Neural progenitor cell (in vitro differentiated cells): ENCODE data around the gene ELAVL4. TPM values are rescaled to one million over a fixed set of nuclear protein-coding genes. Genes with fewer than 3 reads are reported as not detected.

Experiments used
- DNase-seq: peaks from one replicate; pipeline ENCODE4 v3.0.0-alpha.2; 2016; ENCODE audit warnings: low spot score
- H2AFZ ChIP-seq: fragments of 200-600 bp; sonication (generic); replicated peaks from 2 replicates; pipeline ENCODE4 v1.6.1; 2016; ENCODE audit warnings: antibody characterized with exemption
- H3F3A ChIP-seq: fragments of 200-600 bp; sonication (generic); 2 replicates; pipeline ENCODE4 v1.6.1; 2016; ENCODE audit warnings: antibody characterized with exemption, low read depth
- H3K27ac ChIP-seq: fragments of 200-600 bp; sonication (generic); 2 replicates; pipeline ENCODE4 v1.5.1; 2016; ENCODE audit warnings: mild to moderate bottlenecking
- H3K27me3 ChIP-seq: fragments of 200-600 bp; sonication (generic); 2 replicates; pipeline ENCODE4 v1.6.1; 2016; ENCODE audit warnings: mild to moderate bottlenecking, moderate library complexity
- H3K36me3 ChIP-seq: fragments of 200-600 bp; sonication (generic); 2 replicates; pipeline ENCODE4 v1.5.1; 2016
- H3K4me1 ChIP-seq: fragments of 200-600 bp; sonication (generic); 2 replicates; pipeline ENCODE4 v1.6.1; 2016; ENCODE audit warnings: mixed run types
- H3K4me2 ChIP-seq: fragments of 200-600 bp; sonication (generic); 2 replicates; pipeline ENCODE4 v1.6.1; 2016
- H3K4me3 ChIP-seq: fragments of 200-600 bp; sonication (generic); 2 replicates; pipeline ENCODE4 v1.5.1; 2016
- H3K79me2 ChIP-seq: fragments of 200-600 bp; sonication (generic); 2 replicates; pipeline ENCODE4 v1.6.1; 2016; ENCODE audit warnings: low read depth
- H3K9ac ChIP-seq: fragments of 200-600 bp; sonication (generic); 2 replicates; pipeline ENCODE4 v1.6.1; 2016
- H3K9me3 ChIP-seq: fragments of 200-600 bp; sonication (generic); 2 replicates; pipeline ENCODE4 v1.5.1; 2016; ENCODE audit warnings: low read depth
- H4K20me1 ChIP-seq: fragments of 200-600 bp; sonication (generic); 2 replicates; pipeline ENCODE4 v1.6.1; 2016; ENCODE audit warnings: low read depth
- H3K27ac Mint-ChIP-seq: 3 replicates; pipeline ENCODE4 v1.8.0; 2021; ENCODE audit warnings: mixed read lengths
- H3K27me3 Mint-ChIP-seq: 2 replicates; pipeline ENCODE4 v1.8.0; 2022; ENCODE audit warnings: low read depth, mild to moderate bottlenecking, inconsistent platforms, moderate library complexity, mixed read lengths; ENCODE audit not compliant: insufficient read depth
- H3K36me3 Mint-ChIP-seq: 3 replicates; pipeline ENCODE4 v1.8.0; 2021; ENCODE audit warnings: mixed read lengths
- H3K4me1 Mint-ChIP-seq: 3 replicates; pipeline ENCODE4 v1.8.0; 2021; ENCODE audit warnings: mixed read lengths
- H3K4me3 Mint-ChIP-seq: 3 replicates; pipeline ENCODE4 v1.8.0; 2021; ENCODE audit warnings: mild to moderate bottlenecking, moderate library complexity, mixed read lengths
- H3K9me3 Mint-ChIP-seq: 3 replicates; pipeline ENCODE4 v1.8.0; 2020; ENCODE audit warnings: mixed read lengths
- CTCF ChIP-seq: fragments of 200-600 bp; sonication (generic); IDR thresholded peaks from 2 replicates; pipeline ENCODE4 v1.5.1; 2017; ENCODE audit warnings: antibody characterized with exemption, mild to moderate bottlenecking
- EZH2 ChIP-seq: fragments of 200-600 bp; sonication (generic); IDR thresholded peaks from 2 replicates; pipeline ENCODE4 v1.6.1; 2017; ENCODE audit warnings: antibody characterized with exemption, mild to moderate bottlenecking, moderate library complexity
- EZH2phosphoT487 ChIP-seq: fragments of 200-600 bp; sonication (generic); IDR thresholded peaks from 2 replicates; pipeline ENCODE4 v1.6.1; 2017; ENCODE audit warnings: antibody characterized with exemption
- total RNA-seq: library from RNA; depleted of rRNA; stranded (reverse); fragments of >200 nt; gene quantifications from 2 replicates; pipeline ENCODE4 v1.2.3, GENCODE V29; 2015; ENCODE audit warnings: low replicate concordance

ELAVL4 gene
- total RNA-seq, 1 donor from 2014 or later = not detected

- Histone ChIP-seq H3F3A (no peaks in the 10 kb centered on the region), H3K9me3 (peaks cover 14% of the 10 kb centered on the region), H3K79me2 (no peaks in the 10 kb centered on the region), H3K36me3 (no peaks in the 10 kb centered on the region), H4K20me1 (no peaks in the 10 kb centered on the region), H3K4me3 (no peak overlapping the region), H3K4me1 (no peaks in the 10 kb centered on the region), H3K27me3 (no peaks in the 10 kb centered on the region), H2AFZ (no peak overlapping the region), H3K27ac (no peak overlapping the region), H3K4me2 (no peak overlapping the region), H3K9ac (no peak overlapping the region)
- no peak overlapping the region for H3K27ac Mint-ChIP-seq
- peaks cover 8% of the 10 kb centered on the region for H3K27me3 Mint-ChIP-seq
- no peak for DNase-seq
- TF ChIP-seq EZH2 (no peak), CTCF (no peak), EZH2phosphoT487 (no peak)
- no peaks in the 10 kb centered on the region for H3K36me3 Mint-ChIP-seq
- no peaks in the 10 kb centered on the region for H3K9me3 Mint-ChIP-seq
- H3K4me1 Mint-ChIP-seq = no peaks in the 10 kb centered on the region
- no peak overlapping the region for H3K4me3 Mint-ChIP-seq
Measured at GRCh38 chr1:50177994-50178393, 69.3 kb downstream of the ELAVL4 start.

DNA sequence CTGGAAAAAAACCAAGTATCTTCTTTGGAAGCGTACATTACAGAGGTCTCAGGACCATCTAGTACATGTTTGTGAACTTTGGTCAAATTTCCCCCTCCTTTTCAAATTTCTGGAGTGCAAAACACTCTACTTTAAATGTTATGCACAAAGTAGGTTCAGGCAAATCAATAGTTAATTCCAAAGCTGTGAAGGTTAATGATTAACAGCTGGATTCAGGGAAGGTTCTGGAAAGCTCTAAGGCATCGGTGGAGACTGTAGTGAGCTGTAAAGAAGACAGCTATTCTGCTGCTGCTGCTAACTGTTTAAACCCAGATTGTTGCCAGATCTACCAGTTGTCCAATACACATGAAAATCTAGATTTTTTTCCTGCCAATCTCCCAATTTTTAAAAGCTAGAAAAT, 70.9 kb downstream of the ELAVL4 start:
- no peaks in the 10 kb centered on the region for H3K4me1 Mint-ChIP-seq
- H3K4me3 Mint-ChIP-seq = no peak overlapping the region
- no peak overlapping the region for H2AFZ ChIP-seq
- no peaks in the 10 kb centered on the region for H3K4me1 ChIP-seq
- H3K36me3 Mint-ChIP-seq = no peaks in the 10 kb centered on the region
- H3K36me3 ChIP-seq = no peaks in the 10 kb centered on the region
- no peaks in the 10 kb centered on the region for H3K79me2 ChIP-seq
- H3K27ac ChIP-seq = no peak overlapping the region
- no peaks in the 10 kb centered on the region for H4K20me1 ChIP-seq
- no peaks in the 10 kb centered on the region for H3K27me3 ChIP-seq
- no peaks in the 10 kb centered on the region for H3F3A ChIP-seq
- no peak overlapping the region for H3K9ac ChIP-seq
- peaks cover 9% of the 10 kb centered on the region for H3K27me3 Mint-ChIP-seq
- no peak overlapping the region for H3K4me2 ChIP-seq
- H3K9me3 Mint-ChIP-seq = no peaks in the 10 kb centered on the region
- H3K27ac Mint-ChIP-seq = no peak overlapping the region
- H3K9me3 ChIP-seq = peaks cover 10% of the 10 kb centered on the region
- no peak for DNase-seq
- TF ChIP-seq EZH2 (no peak), CTCF (no peak)
- H3K4me3 ChIP-seq = no peak overlapping the region

DNA sequence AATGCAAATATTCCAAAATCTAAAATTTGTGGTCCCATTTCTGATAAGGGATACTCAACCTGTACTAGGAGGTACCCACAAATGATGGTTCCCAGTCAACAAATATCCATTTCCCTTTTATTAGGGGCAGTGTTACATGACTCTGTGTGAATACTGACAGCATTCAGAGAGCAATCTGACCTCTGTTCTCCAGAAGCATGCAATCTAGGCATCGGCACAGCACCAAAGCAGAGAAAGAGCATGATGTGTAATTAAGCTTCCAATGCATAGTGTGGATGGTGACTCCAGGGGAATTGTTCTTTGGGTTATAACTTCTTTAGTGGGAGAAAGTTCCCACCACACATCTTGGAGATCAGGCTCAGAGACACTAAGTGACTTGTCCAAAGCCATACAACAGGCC, 71.6 kb downstream of the ELAVL4 start:
- Mint-ChIP-seq H3K9me3 (no peaks in the 10 kb centered on the region), H3K27ac (no peak overlapping the region), H3K27me3 (peaks cover 9% of the 10 kb centered on the region), H3K36me3 (no peaks in the 10 kb centered on the region), H3K4me1 (no peaks in the 10 kb centered on the region), H3K4me3 (no peak overlapping the region)
- no peaks in the 10 kb centered on the region for H3K27me3 ChIP-seq
- H3K4me1 ChIP-seq = no peaks in the 10 kb centered on the region
- no peaks in the 10 kb centered on the region for H4K20me1 ChIP-seq
- H3F3A ChIP-seq = no peaks in the 10 kb centered on the region
- no peak overlapping the region for H3K9ac ChIP-seq
- H2AFZ ChIP-seq = no peak overlapping the region
- no peak for DNase-seq
- no peaks in the 10 kb centered on the region for H3K79me2 ChIP-seq
- H3K36me3 ChIP-seq = no peaks in the 10 kb centered on the region
- TF ChIP-seq EZH2phosphoT487 (no peak), CTCF (no peak), EZH2 (no peak)
- H3K27ac ChIP-seq = no peak overlapping the region
- H3K4me3 ChIP-seq = no peak overlapping the region
- H3K4me2 ChIP-seq = no peak overlapping the region
- peaks cover 10% of the 10 kb centered on the region for H3K9me3 ChIP-seq
